ENCODE data around the gene FBXO4.
A peak's percentile ranks its signal among the peaks of the same experiment; 100 is the strongest.

Gene FBXO4, protein sequence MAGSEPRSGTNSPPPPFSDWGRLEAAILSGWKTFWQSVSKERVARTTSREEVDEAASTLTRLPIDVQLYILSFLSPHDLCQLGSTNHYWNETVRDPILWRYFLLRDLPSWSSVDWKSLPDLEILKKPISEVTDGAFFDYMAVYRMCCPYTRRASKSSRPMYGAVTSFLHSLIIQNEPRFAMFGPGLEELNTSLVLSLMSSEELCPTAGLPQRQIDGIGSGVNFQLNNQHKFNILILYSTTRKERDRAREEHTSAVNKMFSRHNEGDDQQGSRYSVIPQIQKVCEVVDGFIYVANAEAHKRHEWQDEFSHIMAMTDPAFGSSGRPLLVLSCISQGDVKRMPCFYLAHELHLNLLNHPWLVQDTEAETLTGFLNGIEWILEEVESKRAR

DNA sequence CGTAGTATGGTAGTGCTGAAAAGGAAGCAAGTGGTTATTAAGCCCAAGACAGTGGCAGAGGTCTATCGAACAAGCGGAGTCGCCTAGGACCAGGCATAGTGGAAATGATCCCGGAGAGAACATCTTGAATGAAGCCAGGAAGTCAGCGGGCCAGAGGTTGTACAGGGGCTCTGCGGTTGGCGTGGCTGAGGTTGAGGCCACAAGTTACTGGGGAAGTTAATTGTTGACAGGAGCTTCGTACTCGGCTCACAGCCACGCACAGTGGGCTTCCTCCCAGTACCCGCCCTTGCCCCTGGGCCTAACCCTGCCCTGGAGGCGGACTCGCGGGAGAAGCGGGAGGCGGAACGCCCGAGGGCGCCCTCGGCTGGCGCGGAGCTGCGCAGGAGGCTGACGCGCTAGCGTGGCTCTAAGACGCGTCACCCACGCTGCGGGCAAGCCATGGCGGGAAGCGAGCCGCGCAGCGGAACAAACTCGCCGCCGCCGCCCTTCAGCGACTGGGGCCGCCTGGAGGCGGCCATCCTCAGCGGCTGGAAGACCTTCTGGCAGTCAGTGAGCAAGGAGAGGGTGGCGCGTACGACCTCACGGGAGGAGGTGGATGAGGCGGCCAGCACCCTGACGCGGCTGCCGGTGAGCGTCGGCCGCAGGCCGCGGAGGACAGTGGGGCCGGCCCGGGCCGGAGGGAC lies at the start of gene FBXO4:
Gene FBXO4, plus strand, starts transcription at position 410 of the 683 bp plus-strand sequence. Its CDS starts 29 bp downstream, at position 439.
- no peak for TF ChIP-seq GATA3 (IDR thresholded peaks at IDR 0.05; ENCODE audit: low read depth, low read length)
- TF ChIP-seq GATA2 (IDR thresholded peaks at IDR 0.05; ENCODE audit: low read depth, low read length) = no peak

- no peak for TF ChIP-seq GATA2 (IDR thresholded peaks at IDR 0.05; ENCODE audit: low read depth, low read length)
- no peak for TF ChIP-seq GATA3 (IDR thresholded peaks at IDR 0.05; ENCODE audit: low read depth, low read length)
These were observed 48.4 kb upstream of the FBXO4 start for GRCh38 chr5:41876678-41877077.

DNA sequence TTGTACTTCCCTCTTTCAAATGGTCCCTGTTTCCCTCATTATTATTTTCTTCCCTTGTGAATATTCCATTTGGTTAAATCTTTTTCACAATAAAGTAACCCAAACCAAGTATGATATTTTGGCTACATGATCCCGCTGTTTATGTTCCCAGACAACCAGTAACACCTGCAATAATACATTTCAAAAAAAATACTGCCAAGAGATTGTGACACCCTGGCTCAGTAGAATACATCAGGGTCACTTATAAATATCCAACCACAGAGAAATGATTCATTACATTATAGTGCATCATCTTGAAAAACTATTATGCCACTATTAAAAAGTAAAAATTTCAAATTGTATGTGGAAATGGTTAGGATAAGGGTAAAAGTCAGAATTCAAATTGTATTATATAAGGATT lies 47.7 kb upstream of the FBXO4 start:
- TF ChIP-seq GATA3 (IDR thresholded peaks at IDR 0.05; ENCODE audit: low read depth, low read length) (no peak), GATA2 (IDR thresholded peaks at IDR 0.05; ENCODE audit: low read depth, low read length) (no peak)

DNA sequence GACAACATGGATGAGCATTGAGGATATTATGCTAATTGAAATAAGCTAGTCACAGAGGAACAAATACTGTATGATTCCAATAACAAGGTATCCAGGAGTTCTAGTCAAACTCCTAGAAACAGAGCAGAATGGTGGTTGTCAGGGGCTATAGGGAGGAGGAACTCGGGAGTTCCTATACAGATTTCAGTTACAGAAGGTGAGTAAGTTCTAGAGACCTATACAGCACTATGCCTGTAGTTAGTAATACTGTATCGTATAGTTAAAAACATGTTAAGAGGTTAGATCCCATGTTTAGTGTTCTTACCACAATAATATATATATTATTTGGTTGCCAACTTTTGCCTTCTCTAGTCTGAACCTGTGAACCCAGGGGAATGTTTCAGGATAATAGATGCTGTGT lies 46.9 kb upstream of the FBXO4 start:
- TF ChIP-seq GATA3 (IDR thresholded peaks at IDR 0.05; ENCODE audit: low read depth, low read length) (no peak), GATA2 (IDR thresholded peaks at IDR 0.05; ENCODE audit: low read depth, low read length) (no peak)

DNA sequence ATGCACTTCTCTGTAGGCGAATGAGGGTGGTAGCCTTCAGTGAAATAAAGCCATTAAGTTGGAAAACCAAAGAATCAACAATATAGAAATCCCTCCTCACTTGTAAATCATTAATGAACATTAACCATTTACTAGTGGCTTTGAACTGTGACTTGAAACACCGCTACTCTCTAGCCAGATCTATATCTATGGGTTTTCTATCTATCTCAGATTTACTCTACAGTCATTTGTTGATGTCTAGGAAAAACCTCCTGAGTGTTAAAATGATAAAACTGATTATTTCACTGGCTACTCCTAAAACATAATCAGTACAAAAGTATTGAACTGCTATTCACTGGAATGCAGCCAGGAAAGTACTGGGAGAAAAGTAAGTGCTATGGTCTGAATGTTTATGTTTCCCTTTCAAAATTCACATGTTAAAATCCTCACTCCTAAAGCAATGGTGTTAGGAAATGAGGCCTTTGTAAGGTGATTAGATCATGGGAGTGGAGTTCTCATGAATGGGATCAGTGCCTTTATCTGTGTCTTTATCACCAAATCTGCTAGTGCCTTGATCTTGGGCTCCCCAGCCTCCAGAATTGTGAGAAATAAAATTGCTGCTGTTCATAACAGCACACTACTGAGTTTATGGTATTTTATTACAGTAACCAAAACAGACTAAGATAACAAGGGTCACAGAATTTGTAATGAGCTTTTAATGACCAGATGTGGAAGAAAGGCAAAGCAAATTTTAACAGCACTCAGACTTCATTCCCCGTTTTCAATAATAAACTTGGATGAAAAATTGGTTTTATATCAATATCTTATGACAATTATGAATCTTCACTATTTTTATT lies 46.2 kb upstream of the FBXO4 start:
- TF ChIP-seq GATA3 (IDR thresholded peaks at IDR 0.05; ENCODE audit: low read depth, low read length) = no peak
- no peak for TF ChIP-seq GATA2 (IDR thresholded peaks at IDR 0.05; ENCODE audit: low read depth, low read length)

DNA sequence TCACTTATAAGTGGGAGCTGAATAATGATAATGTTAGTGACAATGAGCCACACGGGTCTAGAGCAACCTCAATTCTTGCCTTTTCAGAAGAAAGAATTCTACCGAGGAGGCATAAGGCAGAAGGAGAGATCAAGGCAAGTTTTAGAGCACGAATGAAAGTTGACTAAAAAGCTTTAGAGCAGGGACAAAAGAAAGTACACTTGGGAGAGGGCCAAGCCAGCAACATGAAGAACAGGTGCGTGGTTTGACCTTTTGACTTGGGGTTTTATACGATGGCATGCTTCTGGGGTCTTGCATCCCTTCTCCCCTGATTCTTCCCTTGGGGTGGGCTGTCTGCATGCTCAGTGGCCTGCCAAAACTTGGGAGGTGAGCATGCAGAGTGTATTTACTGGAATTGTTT lies 42.3 kb upstream of the FBXO4 start:
- TF ChIP-seq GATA3 (IDR thresholded peaks at IDR 0.05; ENCODE audit: low read depth, low read length) (no peak), GATA2 (IDR thresholded peaks at IDR 0.05; ENCODE audit: low read depth, low read length) (no peak)

DNA sequence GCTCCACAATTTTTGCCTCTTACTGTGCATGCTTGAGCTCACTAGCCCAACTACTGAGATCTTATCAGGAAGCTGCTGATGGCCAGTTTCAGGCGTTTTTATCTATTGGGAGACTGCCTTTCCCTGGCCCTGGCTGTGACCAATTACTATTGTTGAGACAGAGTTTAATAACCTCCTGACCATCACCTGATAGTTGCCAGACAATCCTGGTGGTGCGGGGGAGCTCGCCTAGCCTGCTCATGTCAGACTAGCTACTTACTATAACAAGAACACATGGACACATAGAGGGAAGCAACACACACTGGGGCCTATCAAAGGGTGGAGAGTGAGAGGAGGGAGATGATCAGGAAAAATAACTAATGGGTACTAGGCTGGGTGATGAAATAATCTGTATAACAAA lies 41.8 kb upstream of the FBXO4 start:
- TF ChIP-seq GATA2 (IDR thresholded peaks at IDR 0.05; ENCODE audit: low read depth, low read length) = 0 out of 2 replicates have a peak, but pooled peaks have one; percentile 26
- TF ChIP-seq GATA3 (IDR thresholded peaks at IDR 0.05; ENCODE audit: low read depth, low read length) = no peak

- no peak for TF ChIP-seq GATA2 (IDR thresholded peaks at IDR 0.05; ENCODE audit: low read depth, low read length)
- TF ChIP-seq GATA3 (IDR thresholded peaks at IDR 0.05; ENCODE audit: low read depth, low read length) = no peak
These were observed 41.1 kb upstream of the FBXO4 start for GRCh38 chr5:41883936-41884335.

- TF ChIP-seq GATA3 (IDR thresholded peaks at IDR 0.05; ENCODE audit: low read depth, low read length) = no peak
- no peak for TF ChIP-seq GATA2 (IDR thresholded peaks at IDR 0.05; ENCODE audit: low read depth, low read length)
These were observed 39.8 kb upstream of the FBXO4 start for GRCh38 chr5:41885286-41885685.

- TF ChIP-seq GATA2 (IDR thresholded peaks at IDR 0.05; ENCODE audit: low read depth, low read length) (no peak), GATA3 (IDR thresholded peaks at IDR 0.05; ENCODE audit: low read depth, low read length) (no peak)
These were observed 33.9 kb upstream of the FBXO4 start for GRCh38 chr5:41891066-41891707.

GRCh38 chr5:41892031-41892430 lies 33.0 kb upstream of the FBXO4 start:
- TF ChIP-seq GATA2 (IDR thresholded peaks at IDR 0.05; ENCODE audit: low read depth, low read length) (no peak), GATA3 (IDR thresholded peaks at IDR 0.05; ENCODE audit: low read depth, low read length) (no peak)

GRCh38 chr5:41893074-41893851 lies 31.8 kb upstream of the FBXO4 start:
- TF ChIP-seq GATA2 (IDR thresholded peaks at IDR 0.05; ENCODE audit: low read depth, low read length) (no peak), GATA3 (IDR thresholded peaks at IDR 0.05; ENCODE audit: low read depth, low read length) (no peak)

GRCh38 chr5:41896230-41896629 lies 28.9 kb upstream of the FBXO4 start:
- TF ChIP-seq GATA2 (IDR thresholded peaks at IDR 0.05; ENCODE audit: low read depth, low read length) = no peak
- TF ChIP-seq GATA3 (IDR thresholded peaks at IDR 0.05; ENCODE audit: low read depth, low read length) = no peak
